IPS-18a (cell line): ENCODE data around the gene PRDX4.
"Not testable (repeated sequence)": the region's sequence is repeated elsewhere in the genome, so short reads cannot be mapped to it uniquely, and the experiment has no call there.

ENCODE experiments used
- H3K27ac ChIP-seq: one replicate; pipeline ENCODE4 v1.5.1; 2013; ENCODE audit warnings: low read length
- H3K27me3 ChIP-seq: one replicate; pipeline ENCODE4 v1.6.1; 2013; ENCODE audit warnings: mild to moderate bottlenecking, low read length; ENCODE audit not compliant: control insufficient read depth, insufficient read depth
- H3K36me3 ChIP-seq: one replicate; pipeline ENCODE4 v1.6.1; 2013; ENCODE audit warnings: low read depth, low read length; ENCODE audit not compliant: control insufficient read depth
- H3K4me1 ChIP-seq: one replicate; pipeline ENCODE4 v1.6.1; 2013; ENCODE audit warnings: low read depth, low read length; ENCODE audit not compliant: control insufficient read depth
- H3K4me3 ChIP-seq: one replicate; pipeline ENCODE4 v1.5.1; 2013; ENCODE audit warnings: low read length
- H3K9ac ChIP-seq: one replicate; pipeline ENCODE4 v1.6.1; 2013; ENCODE audit warnings: mild to moderate bottlenecking, low read length, moderate library complexity
- H3K9me3 ChIP-seq: one replicate; pipeline ENCODE4 v1.6.1; 2013; ENCODE audit warnings: low read depth, low read length; ENCODE audit not compliant: control insufficient read depth

The PRDX4 gene

GRCh38 chrX:23656684-23657083 lies 10.6 kb upstream of the PRDX4 start:
- no peak overlapping the region for H3K9ac ChIP-seq
- no peak overlapping the region for H3K27ac ChIP-seq
- H3K36me3 ChIP-seq: no peaks in the 10 kb centered on the region
- H3K27me3 ChIP-seq: no peaks in the 10 kb centered on the region
- H3K9me3 ChIP-seq: no peaks in the 10 kb centered on the region
- H3K4me1 ChIP-seq: peaks cover 18% of the 10 kb centered on the region
- H3K4me3 ChIP-seq: no peak overlapping the region

- no peak overlapping the region for H3K9ac ChIP-seq
- H3K27ac ChIP-seq: peak overlapping the region; percentile 60
- H3K36me3 ChIP-seq: no peaks in the 10 kb centered on the region
- peaks cover 18% of the 10 kb centered on the region for H3K4me1 ChIP-seq
- no peaks in the 10 kb centered on the region for H3K27me3 ChIP-seq
- H3K4me3 ChIP-seq: peak overlapping the region; percentile 7
- no peaks in the 10 kb centered on the region for H3K9me3 ChIP-seq
Observed at GRCh38 chrX:23659339-23659738, 8.0 kb upstream of the PRDX4 start.

- peak overlapping the region; percentile 46 for H3K27ac ChIP-seq
- peak overlapping the region; percentile 6 for H3K9ac ChIP-seq
- not testable (repeated sequence) for H3K36me3 ChIP-seq, H3K9me3 ChIP-seq, H3K27me3 ChIP-seq
- H3K4me1 ChIP-seq: peaks cover 18% of the 10 kb centered on the region
- peak overlapping the region; percentile 7 for H3K4me3 ChIP-seq
Observed at GRCh38 chrX:23660083-23660765, 7.1 kb upstream of the PRDX4 start.

GRCh38 chrX:23660766-23661132 lies 6.5 kb upstream of the PRDX4 start:
- Histone ChIP-seq H3K9ac (peak overlapping the region; percentile 17), H3K36me3 (no peaks in the 10 kb centered on the region), H3K9me3 (no peaks in the 10 kb centered on the region), H3K27ac (no peak overlapping the region), H3K27me3 (no peaks in the 10 kb centered on the region), H3K4me3 (no peak overlapping the region), H3K4me1 (peaks cover 18% of the 10 kb centered on the region)

GRCh38 chrX:23661671-23662070 lies 5.6 kb upstream of the PRDX4 start:
- no peaks in the 10 kb centered on the region for H3K36me3 ChIP-seq
- no peak overlapping the region for H3K4me3 ChIP-seq
- H3K27me3 ChIP-seq: no peaks in the 10 kb centered on the region
- no peaks in the 10 kb centered on the region for H3K9me3 ChIP-seq
- H3K9ac ChIP-seq: no peak overlapping the region
- H3K4me1 ChIP-seq: peaks cover 21% of the 10 kb centered on the region
- H3K27ac ChIP-seq: no peak overlapping the region

GRCh38 chrX:23662187-23662586 lies 5.1 kb upstream of the PRDX4 start:
- H3K9me3 ChIP-seq: no peaks in the 10 kb centered on the region
- no peaks in the 10 kb centered on the region for H3K27me3 ChIP-seq
- H3K27ac ChIP-seq: no peak overlapping the region
- no peak overlapping the region for H3K4me3 ChIP-seq
- peaks cover 25% of the 10 kb centered on the region for H3K4me1 ChIP-seq
- no peaks in the 10 kb centered on the region for H3K36me3 ChIP-seq
- H3K9ac ChIP-seq: no peak overlapping the region

GRCh38 chrX:23662853-23663252 lies 4.4 kb upstream of the PRDX4 start:
- Histone ChIP-seq H3K27me3 (no peaks in the 10 kb centered on the region), H3K4me3 (no peak overlapping the region), H3K4me1 (peaks cover 25% of the 10 kb centered on the region), H3K36me3 (no peaks in the 10 kb centered on the region), H3K27ac (no peak overlapping the region), H3K9me3 (no peaks in the 10 kb centered on the region), H3K9ac (no peak overlapping the region)

GRCh38 chrX:23664496-23664895 lies 2.8 kb upstream of the PRDX4 start:
- Histone ChIP-seq H3K27me3 (no peaks in the 10 kb centered on the region), H3K36me3 (no peaks in the 10 kb centered on the region), H3K9me3 (no peaks in the 10 kb centered on the region), H3K4me3 (no peak overlapping the region), H3K27ac (no peak overlapping the region), H3K4me1 (peaks cover 28% of the 10 kb centered on the region), H3K9ac (no peak overlapping the region)

GRCh38 chrX:23666282-23666681 lies 1.0 kb upstream of the PRDX4 start:
- Histone ChIP-seq H3K9ac (peak overlapping the region; percentile 95), H3K27me3 (no peaks in the 10 kb centered on the region), H3K4me1 (peaks cover 12% of the 10 kb centered on the region), H3K27ac (no peak overlapping the region), H3K4me3 (no peak overlapping the region), H3K36me3 (peaks cover 7% of the 10 kb centered on the region), H3K9me3 (no peaks in the 10 kb centered on the region)

- Histone ChIP-seq H3K4me1 (peaks cover 12% of the 10 kb centered on the region), H3K9me3 (no peaks in the 10 kb centered on the region), H3K27me3 (no peaks in the 10 kb centered on the region), H3K9ac (peak overlapping the region; percentile 95), H3K4me3 (peak overlapping the region; percentile 97), H3K27ac (no peak overlapping the region), H3K36me3 (peaks cover 28% of the 10 kb centered on the region)
Observed at GRCh38 chrX:23668335-23668734, 1.0 kb downstream of the PRDX4 start.

GRCh38 chrX:23670528-23670927 lies 3.2 kb downstream of the PRDX4 start:
- peaks cover 44% of the 10 kb centered on the region for H3K36me3 ChIP-seq
- H3K9me3 ChIP-seq: no peaks in the 10 kb centered on the region
- no peak overlapping the region for H3K9ac ChIP-seq
- H3K27me3 ChIP-seq: no peaks in the 10 kb centered on the region
- no peak overlapping the region for H3K27ac ChIP-seq
- peaks cover 12% of the 10 kb centered on the region for H3K4me1 ChIP-seq
- no peak overlapping the region for H3K4me3 ChIP-seq

- Histone ChIP-seq H3K4me3 (no peak overlapping the region), H3K27ac (no peak overlapping the region), H3K36me3 (peaks cover 61% of the 10 kb centered on the region)
Observed at GRCh38 chrX:23673108-23673507, 5.8 kb downstream of the PRDX4 start.

More at GRCh38 chrX:23673108-23673507, 5.8 kb downstream of the PRDX4 start:
- Histone ChIP-seq H3K9ac (no peak overlapping the region), H3K9me3 (no peaks in the 10 kb centered on the region), H3K27me3 (no peaks in the 10 kb centered on the region), H3K4me1 (peaks cover 5% of the 10 kb centered on the region)
